Esophagus muscularis mucosa (tissue), 3 donors: Measurements from ENCODE around the gene CDK14.

ENCODE experiments used
- CTCF ChIP-seq, 3 experiments: fragments of 200-600 bp in 2 of 3; fragments of 450-650 bp in 1 of 3; sonication (generic) in 2 of 3; IDR thresholded peaks; one replicate each; pipeline ENCODE4 v1.5.1; 2017 to 2019; ENCODE audit warnings: antibody characterized with exemption in 3 of 3, mild to moderate bottlenecking in 2 of 3, moderate library complexity in 1 of 3
- POLR2A ChIP-seq: fragments of 450-650 bp; IDR thresholded peaks from one replicate; pipeline ENCODE4 v1.6.1; 2017; ENCODE audit warnings: antibody characterized with exemption, moderate library complexity, mild to moderate bottlenecking, low read depth

GRCh38 chr7:91165846-91166230 is 569.7 kb downstream of the CDK14 start:
- TF ChIP-seq CTCF (IDR thresholded peaks at IDR 0.05) (no peak), POLR2A (no peak)
